ENCODE measurements around the gene FOXD3. TPM values are rescaled to one million over a fixed set of nuclear protein-coding genes. Genes with fewer than 3 reads are reported as not detected.

Gene FOXD3
- total RNA-seq (2014; rRNA removed; shearing (Covaris generic); ENCODE audit: low replicate concordance) = 0.30 TPM in 1 of 2 replicates, not detected in the other

DNA sequence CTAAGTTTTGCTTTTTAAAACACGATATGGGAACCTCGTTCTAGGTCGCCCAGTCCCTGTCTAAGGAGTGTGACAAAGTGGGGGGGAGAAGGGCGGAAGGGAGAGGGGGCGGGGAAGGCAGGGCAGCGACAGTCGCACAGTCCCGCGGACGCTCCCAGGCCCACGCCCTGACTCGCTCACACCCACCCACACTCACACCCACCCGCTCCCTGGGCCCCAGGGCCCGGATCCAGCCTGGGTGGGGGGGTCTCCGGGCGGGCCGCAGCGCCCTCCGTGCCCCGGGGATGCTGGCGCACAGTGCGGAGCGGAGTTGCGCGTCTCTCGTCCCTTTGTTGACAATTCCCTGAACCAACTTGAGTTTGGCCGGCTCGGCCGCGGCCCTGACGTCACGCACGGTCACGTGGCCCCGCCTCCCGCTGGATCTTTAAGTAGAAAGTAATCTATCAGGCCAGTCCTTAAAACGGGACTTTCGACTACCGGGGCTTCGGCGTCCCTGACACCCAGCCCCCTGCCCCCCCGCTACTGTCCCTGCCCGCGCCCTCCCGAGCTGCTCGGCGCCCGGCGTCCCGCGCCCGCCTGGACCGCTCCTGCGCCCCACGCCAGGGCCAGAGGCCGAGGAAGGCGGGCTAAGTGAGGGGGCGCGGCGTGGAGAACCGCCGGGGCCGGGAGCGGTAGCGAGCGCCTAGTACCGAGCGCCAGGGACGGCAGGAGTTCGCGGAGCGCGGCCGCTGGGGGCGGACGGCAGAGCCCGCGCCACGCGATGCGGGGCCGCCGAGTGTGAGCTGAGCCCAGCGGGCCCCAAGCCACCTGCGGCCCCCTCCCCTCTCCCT, at the start of gene FOXD3:
FOXD3 (plus strand) TSS at position 454 of the 830 bp plus-strand sequence. CDS start 492 bp downstream, outside the sequence.
- no peaks in the 10 kb centered on the region for H3K9me3 ChIP-seq
- H3K27me3 ChIP-seq = peaks cover 13% of the 10 kb centered on the region; the same call in 1 of the 2 replicates
- peak; percentile 42 for DNase-seq
- H3K36me3 ChIP-seq = no peaks in the 10 kb centered on the region
- peak within 1 kb of the TSS; percentile 42 for H3K4me3 ChIP-seq

DNA sequence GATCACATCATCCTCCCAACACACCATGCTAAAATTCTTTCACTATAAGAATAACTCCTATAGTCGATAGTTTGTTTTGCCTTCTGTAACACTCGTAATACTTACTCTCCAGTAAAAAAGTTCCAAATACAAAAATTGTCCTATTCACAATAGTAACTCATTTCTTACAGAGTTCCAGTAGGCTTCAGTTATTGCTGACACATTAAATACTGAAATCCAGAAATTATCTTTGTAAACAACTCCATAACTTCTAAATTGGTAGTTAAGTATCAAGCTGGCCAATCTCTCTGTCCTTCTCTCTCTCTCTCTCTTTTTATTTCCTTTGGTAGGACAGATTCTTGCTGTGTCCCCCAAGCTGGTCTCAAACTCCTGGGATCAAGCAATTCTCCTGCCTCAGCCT, 49.6 kb upstream of the FOXD3 start:
- Histone ChIP-seq H3K9me3 (no peaks in the 10 kb centered on the region), H3K27me3 (no peaks in the 10 kb centered on the region), H3K36me3 (no peaks in the 10 kb centered on the region), H3K4me3 (no peak overlapping the region)
- DNase-seq = no peak

DNA sequence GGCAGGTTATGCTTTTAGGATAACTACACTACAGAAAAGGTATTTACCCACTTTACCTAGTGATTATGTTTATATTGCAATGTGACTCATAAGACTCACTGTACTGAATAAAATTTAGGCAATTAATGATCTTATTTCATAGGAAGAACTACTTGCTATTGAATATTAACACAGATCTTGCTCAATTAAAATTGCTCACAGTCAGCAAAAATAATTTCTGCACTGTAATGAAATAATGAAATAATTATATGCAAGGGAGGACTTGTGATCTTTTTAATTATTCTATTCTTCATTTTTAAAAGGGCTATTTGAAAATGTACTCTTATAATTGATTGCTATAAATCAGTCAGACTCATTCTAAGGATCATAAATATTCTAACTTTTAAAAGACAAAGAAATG, 48.0 kb upstream of the FOXD3 start:
- Histone ChIP-seq H3K4me3 (no peak overlapping the region), H3K27me3 (no peaks in the 10 kb centered on the region), H3K9me3 (no peaks in the 10 kb centered on the region), H3K36me3 (no peaks in the 10 kb centered on the region)
- DNase-seq = no peak

DNA sequence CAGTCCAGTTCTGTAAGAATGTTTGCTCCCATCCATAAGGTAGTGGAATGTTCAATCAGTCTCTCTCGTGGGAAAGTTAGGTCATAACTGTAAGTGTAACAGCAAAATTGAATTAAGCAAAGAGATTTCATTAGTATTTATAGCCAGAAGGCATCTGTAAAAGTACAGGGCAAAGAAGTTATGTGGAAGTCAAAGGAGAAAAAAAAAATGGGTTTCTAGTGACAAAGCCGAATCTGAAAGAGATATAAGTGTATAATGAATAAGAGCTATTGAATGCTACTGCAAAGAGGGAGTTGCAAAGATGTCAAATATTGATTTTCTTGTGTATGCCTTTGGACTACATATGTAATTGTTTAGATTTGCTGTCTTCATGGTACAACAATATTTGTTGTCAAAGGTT, 47.4 kb upstream of the FOXD3 start:
- DNase-seq = no peak
- H3K9me3 ChIP-seq = no peaks in the 10 kb centered on the region
- no peak overlapping the region for H3K4me3 ChIP-seq
- H3K36me3 ChIP-seq = no peaks in the 10 kb centered on the region
- no peaks in the 10 kb centered on the region for H3K27me3 ChIP-seq

DNA sequence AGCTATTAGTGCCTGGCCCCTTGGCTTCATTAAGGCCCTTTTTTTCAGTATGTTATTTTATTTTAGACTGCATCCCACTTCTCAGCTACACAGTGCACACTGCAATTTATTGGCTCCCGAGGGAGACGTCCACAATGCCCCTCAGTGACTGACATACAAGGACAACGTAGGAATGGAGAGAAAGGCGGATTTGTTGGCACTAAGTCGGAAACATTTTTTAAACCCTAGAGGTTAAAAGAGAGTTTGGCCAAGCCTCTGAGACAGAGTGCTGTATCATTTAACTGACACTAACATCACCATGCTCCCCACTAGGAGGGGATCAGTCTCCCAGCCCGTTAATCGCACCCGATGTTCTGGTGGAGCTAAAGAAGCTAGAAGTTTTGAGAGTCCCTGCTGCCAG, 45.7 kb upstream of the FOXD3 start:
- Histone ChIP-seq H3K9me3 (no peaks in the 10 kb centered on the region), H3K36me3 (no peaks in the 10 kb centered on the region), H3K27me3 (no peaks in the 10 kb centered on the region), H3K4me3 (no peak overlapping the region)
- no peak for DNase-seq

DNA sequence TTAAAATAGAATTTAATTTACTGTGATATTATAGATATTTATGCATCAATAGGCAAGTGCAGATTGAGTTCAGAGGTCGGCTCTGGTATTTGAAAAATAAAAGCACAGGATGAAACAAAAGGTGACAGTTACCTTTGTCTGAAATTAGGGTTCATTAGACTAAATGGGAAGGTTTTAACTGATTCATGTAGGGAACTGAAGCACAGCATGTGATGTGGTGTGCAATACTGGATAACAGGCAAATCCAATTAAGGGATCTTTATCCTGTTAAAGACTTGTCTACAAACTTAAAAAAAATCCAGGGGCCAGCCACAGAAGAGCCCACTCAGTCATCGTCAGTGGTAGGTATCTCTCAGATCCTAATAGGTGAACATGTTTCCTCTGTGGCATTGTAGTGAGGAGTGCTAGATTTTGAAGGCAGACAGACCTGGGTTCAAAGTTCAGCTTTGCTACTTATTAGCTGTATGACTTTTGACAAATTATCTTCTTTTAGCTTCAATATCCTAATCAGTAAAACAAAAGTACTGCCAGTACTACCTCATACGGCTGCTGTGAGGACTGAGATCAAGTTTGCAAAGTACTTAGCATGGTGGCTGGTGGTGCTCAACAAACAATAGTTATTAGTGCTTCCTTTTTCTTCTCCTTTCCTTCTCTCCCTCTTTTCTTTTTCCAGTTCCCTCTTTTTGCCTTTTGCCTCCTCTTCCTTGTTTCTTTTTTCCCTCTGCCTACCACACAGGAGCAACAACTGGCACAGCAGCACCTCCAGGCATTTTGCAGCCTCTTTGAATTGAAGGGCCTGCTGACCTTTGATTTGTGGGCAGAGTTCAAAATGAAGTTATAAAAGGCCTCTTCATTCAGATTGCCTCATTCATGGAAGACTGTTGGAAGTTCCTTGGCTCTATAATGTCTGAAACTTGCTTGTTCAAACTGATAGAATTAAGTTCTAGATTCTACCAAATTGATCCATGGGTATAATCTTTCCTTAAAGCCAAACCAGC, 44.9 kb upstream of the FOXD3 start:
- Histone ChIP-seq H3K9me3 (no peaks in the 10 kb centered on the region), H3K27me3 (no peaks in the 10 kb centered on the region), H3K36me3 (no peaks in the 10 kb centered on the region), H3K4me3 (no peak overlapping the region)
- no peak for DNase-seq

DNA sequence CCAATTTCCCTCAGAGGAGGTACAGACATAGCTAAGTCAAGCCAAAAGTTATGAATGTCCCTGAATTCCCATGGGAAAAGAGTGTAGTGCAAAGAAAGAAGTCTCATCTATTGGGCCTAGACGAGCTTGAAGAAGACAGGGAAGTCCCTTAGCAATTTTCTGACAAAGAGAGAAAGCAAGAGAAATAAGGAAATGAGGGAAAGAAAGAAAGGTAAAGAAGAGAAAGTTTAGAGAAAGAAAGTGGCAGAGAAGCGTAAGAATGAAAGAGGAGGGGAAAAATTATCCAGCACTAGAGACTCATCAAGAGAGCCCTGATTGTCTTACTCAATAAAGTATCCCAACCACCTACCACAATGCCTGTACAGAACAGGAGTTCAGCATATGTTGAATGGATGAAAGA, 40.6 kb upstream of the FOXD3 start:
- H3K36me3 ChIP-seq = no peaks in the 10 kb centered on the region
- H3K9me3 ChIP-seq = no peaks in the 10 kb centered on the region
- no peak for DNase-seq
- H3K27me3 ChIP-seq = no peaks in the 10 kb centered on the region
- no peak overlapping the region for H3K4me3 ChIP-seq

DNA sequence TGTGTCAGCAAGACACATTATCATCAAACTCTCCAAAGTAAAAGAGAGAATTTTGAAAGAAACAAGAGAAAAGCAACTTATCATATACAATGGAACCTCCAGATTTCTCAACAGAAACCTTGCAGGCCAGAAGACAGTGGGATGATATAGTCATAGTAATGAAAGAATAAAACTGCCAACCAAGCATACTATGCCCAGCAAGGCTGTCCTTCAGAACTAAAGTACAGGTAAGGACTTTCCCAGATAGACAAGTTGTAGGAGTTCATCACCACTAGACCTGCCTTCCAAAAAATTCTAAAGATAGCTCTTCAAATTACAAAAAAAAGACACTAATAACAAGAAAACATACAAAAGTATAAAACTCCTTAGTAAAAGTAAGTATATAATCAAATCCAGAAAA, 33.2 kb upstream of the FOXD3 start:
- peaks cover 7% of the 10 kb centered on the region; the same call in 1 of the 2 replicates for H3K9me3 ChIP-seq
- DNase-seq = no peak
- no peak overlapping the region for H3K4me3 ChIP-seq
- H3K27me3 ChIP-seq = no peaks in the 10 kb centered on the region
- H3K36me3 ChIP-seq = no peaks in the 10 kb centered on the region

DNA sequence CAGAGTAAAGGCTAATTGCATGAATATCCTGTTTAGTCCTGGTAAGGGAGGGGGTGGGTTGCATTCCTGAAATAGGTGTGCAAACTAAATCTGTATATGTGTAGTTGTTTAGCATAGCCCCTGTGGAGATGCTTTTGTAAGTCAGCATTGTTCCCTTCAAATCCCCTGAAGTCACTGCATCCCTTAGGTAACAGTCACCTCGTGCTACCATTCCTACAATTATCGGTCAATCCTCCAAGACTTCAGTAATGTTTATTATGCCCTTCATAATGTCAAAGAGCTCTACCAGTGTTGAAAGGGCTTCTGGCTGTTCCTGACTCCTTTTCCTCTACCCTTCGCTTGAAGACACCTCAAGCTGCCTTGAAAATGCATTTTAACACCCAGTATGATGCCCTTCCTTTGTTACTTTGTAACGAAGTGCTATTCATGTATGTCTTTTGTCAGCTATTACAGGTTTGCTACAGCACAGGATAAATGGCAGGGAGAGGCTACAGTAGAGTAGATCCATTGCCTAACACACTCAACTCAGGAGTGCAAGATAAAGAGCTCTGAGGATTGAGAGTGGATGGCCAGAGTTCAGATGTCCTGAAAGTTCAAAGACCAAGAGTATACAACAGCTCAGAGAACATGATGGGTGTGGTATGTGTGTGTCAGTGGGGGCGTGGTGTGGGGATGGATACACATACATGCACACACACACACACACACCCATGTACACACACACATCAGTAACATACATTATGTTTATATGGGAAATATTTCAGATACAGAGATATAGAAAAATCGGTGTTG, 27.4 kb upstream of the FOXD3 start:
- Histone ChIP-seq H3K4me3 (no peak overlapping the region), H3K36me3 (no peaks in the 10 kb centered on the region), H3K27me3 (no peaks in the 10 kb centered on the region), H3K9me3 (no peaks in the 10 kb centered on the region; the same call in 1 of the 2 replicates)
- DNase-seq = no peak

DNA sequence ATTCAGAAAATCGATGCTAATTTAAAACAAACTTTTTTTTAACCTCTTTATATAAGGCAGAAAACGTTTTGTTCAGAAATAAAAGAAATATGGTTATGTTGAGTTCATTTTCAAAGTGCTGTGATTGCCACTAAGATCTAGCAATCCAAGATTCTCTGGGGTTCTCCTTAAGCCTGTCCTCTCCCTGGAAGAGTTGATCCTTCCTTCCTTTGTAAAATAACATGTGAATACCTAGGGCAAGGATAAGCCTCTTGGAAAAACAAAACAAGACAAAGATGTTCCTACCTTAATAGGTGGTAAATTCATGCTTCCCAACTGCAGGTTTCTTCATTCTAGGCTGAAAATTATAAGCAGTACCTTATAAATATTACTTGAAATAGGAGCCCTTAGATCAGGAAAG, 18.0 kb upstream of the FOXD3 start:
- no peak for DNase-seq
- no peak overlapping the region for H3K4me3 ChIP-seq
- no peaks in the 10 kb centered on the region for H3K36me3 ChIP-seq
- H3K27me3 ChIP-seq = no peaks in the 10 kb centered on the region; the same call in none of the 2 replicates
- peaks cover 5% of the 10 kb centered on the region for H3K9me3 ChIP-seq

DNA sequence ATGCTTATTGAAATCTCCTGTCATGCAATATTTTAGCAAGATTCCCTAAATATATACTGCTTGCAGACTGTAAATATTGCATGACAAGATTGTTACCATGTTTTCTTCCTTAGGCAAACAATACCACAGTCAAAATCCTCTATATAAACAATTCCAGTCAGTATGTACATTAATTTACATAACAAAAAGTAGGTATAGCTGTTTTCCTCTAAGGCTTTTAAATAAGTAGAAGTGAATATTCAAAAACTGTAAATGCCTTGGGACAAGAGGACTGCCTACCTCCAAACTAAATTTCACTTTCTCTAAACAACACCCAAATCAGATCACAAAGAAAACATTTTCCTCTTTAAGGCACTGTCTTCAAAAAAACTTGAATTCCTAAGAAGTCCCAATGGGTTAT, 17.3 kb upstream of the FOXD3 start:
- peaks cover 5% of the 10 kb centered on the region for H3K9me3 ChIP-seq
- H3K27me3 ChIP-seq = no peaks in the 10 kb centered on the region; the same call in none of the 2 replicates
- no peak overlapping the region for H3K4me3 ChIP-seq
- H3K36me3 ChIP-seq = no peaks in the 10 kb centered on the region
- DNase-seq = no peak

DNA sequence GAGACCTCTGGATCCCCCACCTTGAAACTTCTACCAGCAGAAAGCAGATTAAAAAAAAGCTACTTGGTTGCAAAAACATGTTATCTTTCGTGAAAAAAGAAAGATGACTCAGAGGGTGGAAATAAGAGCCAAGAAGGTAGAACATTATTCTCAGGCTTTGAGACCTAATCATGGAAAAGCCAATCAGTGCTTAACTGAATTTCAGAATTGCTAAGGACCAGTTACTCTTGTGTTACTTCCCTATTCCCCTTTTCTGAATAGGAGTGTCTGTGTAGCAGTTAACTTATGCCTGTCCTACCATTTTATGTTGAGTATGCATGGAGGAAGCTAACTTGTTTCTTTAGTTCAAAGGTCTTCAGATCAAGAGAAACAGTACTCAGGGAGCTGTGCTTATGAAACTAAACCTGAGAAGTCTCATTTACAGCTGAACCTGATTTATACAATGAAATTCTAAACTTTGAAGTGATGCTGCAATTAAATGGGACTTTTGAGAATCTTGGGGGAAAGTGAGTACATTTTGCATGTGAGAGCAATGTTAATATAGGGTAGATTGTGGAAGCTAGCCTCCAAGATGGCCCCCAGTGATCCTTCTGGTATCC, 15.1 kb upstream of the FOXD3 start:
- no peak for DNase-seq
- Histone ChIP-seq H3K4me3 (no peak overlapping the region), H3K27me3 (no peaks in the 10 kb centered on the region; the same call in none of the 2 replicates), H3K36me3 (no peaks in the 10 kb centered on the region), H3K9me3 (peaks cover 5% of the 10 kb centered on the region)

DNA sequence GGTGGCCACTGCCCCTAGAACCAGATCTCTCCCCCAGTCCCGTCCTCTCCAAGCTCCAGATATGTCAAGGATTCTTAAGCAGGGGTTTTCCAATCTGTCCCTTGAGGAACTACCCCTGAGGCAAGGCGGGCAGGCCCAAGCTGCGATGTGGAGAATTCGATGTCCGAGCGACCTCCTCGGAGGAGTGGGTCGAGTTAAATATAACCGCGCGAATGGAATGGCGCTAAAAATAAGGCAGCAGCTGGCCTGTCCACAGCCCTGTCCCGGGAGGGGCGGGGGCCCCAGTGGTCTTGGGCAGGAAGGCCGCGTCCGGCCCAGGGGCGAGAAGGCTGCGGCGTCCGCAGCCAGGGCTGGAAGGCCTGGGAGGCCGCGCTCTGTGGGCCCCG, 5.8 kb upstream of the FOXD3 start:
- Histone ChIP-seq H3K4me3 (peak overlapping the region; percentile 55), H3K36me3 (no peaks in the 10 kb centered on the region), H3K27me3 (no peaks in the 10 kb centered on the region), H3K9me3 (no peaks in the 10 kb centered on the region)
- DNase-seq = no peak

DNA sequence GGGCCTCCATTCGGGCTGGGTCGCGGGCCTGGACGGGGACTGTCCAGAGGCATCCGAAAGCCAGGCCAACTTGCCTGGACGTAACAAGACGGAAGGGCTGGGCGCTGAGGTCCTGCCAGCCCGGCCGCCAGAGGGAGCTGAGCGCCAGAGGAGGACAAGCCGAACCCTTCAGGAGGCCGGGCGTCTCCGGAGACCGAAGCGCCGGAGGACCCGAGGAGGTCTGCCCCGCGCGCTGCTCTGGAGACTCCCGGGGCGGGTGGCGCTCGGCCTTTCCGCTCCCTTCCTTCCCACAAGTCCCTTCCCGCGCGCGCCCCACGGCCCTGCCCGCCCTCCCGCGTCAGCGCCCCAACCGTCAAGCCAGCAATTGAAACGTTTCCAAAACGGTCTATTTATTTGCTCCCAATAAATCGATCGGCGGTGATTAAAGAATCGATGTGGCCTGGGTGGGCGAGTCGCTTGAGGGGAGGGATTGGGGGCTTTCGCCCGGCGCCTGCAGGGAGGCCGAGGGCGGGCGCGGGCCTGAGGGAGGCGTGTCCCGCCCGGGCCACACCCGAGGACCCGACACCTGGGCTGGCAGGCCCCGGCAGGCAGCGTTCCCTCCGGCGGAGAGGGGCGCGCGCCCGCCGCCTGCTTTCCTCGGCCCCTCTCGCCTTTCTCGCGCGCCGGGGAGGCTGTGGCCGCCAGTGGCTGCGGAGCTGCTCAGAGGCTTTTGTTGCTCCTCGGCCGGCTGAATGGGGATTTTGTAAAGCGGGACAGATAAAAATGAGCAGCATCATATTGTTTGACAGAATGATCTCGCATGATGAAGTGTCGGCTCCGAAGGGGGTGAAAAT, 5.2 kb upstream of the FOXD3 start:
- H3K36me3 ChIP-seq = no peaks in the 10 kb centered on the region
- peak; percentile 87 for DNase-seq
- H3K4me3 ChIP-seq = peak overlapping the region; percentile 55
- no peaks in the 10 kb centered on the region for H3K9me3 ChIP-seq
- no peaks in the 10 kb centered on the region for H3K27me3 ChIP-seq

DNA sequence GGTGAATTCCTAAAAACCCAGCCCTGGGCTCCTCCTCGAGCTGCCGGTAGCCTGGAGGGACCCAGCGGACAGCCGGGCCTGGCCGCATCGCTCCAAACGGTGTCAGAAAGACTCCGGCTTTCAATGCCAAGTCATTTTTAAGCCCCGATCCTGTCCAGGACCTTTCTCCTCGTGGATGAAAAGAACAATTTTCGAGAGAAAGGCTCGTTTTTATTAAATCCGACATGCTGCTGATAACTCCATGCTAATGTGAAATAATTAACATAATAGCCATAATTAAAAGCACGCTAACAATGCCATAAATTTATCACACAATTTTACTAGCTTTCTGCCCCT, 4.6 kb upstream of the FOXD3 start:
- H3K27me3 ChIP-seq = peaks cover under 1% of the 10 kb centered on the region; the same call in 1 of the 2 replicates
- peak overlapping the region; percentile 55 for H3K4me3 ChIP-seq
- no peaks in the 10 kb centered on the region for H3K36me3 ChIP-seq
- no peaks in the 10 kb centered on the region for H3K9me3 ChIP-seq
- DNase-seq = no peak
